ENCODE measurements around the gene ITGA2. TPM values are rescaled to one million over a fixed set of nuclear protein-coding genes. Genes with fewer than 3 reads are reported as not detected.

ITGA2 gene
- total RNA-seq, 1 experiment from 2014 or later, result 36.6 TPM

GRCh38 chr5:52995095-52995494 is 5.9 kb downstream of the ITGA2 start:
- Histone ChIP-seq H3K4me1 (ENCODE audit: control insufficient read depth in 1 of 2, insufficient read depth in 2 of 2, low read length in 2 of 2) (peaks cover 7 to 9% of the 10 kb centered on the region in 2 experiments), H3K79me2 (ENCODE audit: insufficient read depth, low read length) (peaks cover 75% of the 10 kb centered on the region), H3K4me2 (ENCODE audit: low read length) (no peak overlapping the region), H3K27me3 (ENCODE audit: insufficient read depth, low read length) (no peaks in the 10 kb centered on the region), H4K20me1 (ENCODE audit: insufficient read depth) (0 out of 2 replicates have a peak, but pooled peaks cover 4% of the 10 kb centered on the region), H3K36me3 (ENCODE audit: control insufficient read depth in 1 of 2, insufficient read depth in 2 of 2, low read length in 2 of 2) (peaks cover 0 to 8% of the 10 kb centered on the region in 2 experiments; a peak in 1 of 4 replicates), H3K27ac (ENCODE audit: low read depth, low read length) (no peak overlapping the region), H3K4me3 (replicated peaks in 1 of 2; ENCODE audit: low read depth in 1 of 2, low read length in 2 of 2) (no peak overlapping the region), H2AFZ (ENCODE audit: low read depth, low read length, poor library complexity, severe bottlenecking) (no peak overlapping the region), H3K9me2 (ENCODE audit: insufficient read depth) (no peaks in the 10 kb centered on the region), H3K9ac (ENCODE audit: low read length) (no peak overlapping the region), H3K9me3 (ENCODE audit: control insufficient read depth in 1 of 2, insufficient read depth in 1 of 2, low read depth in 1 of 2, low read length in 2 of 2) (no peaks in the 10 kb centered on the region)
- POLR2A ChIA-PET, result no interaction called here
- intact Hi-C loops (cut with micrococcal nuclease), result no loop called here
- RAD21 ChIA-PET (ENCODE audit: low non-redundant PET in 1 of 2, low total read pairs in 2 of 2, uncharacterized antibody in 2 of 2, unreplicated experiment in 2 of 2), result no interaction called here
- TF ChIP-seq SRF (IDR thresholded peaks at IDR 0.05; ENCODE audit: low read depth), result no peak
- TF ChIP-seq ELF1 (IDR thresholded peaks at IDR 0.05; ENCODE audit: borderline replicate concordance, low read depth), result no peak
- TF ChIP-seq SIN3A (IDR thresholded peaks at IDR 0.05; ENCODE audit: low read depth), result no peak
- TF ChIP-seq POLR2AphosphoS5 (IDR thresholded peaks at IDR 0.05; ENCODE audit: low read depth, low read length), result no peak
- TF ChIP-seq ZNF274 (IDR thresholded peaks at IDR 0.05; ENCODE audit: low read depth, low read length), result no peak
- no peak for TF ChIP-seq ZFX (IDR thresholded peaks at IDR 0.05)
- TF ChIP-seq CBX3 (IDR thresholded peaks at IDR 0.05; ENCODE audit: low read depth), result no peak
- no peak for TF ChIP-seq EGR1 (IDR thresholded peaks at IDR 0.05; ENCODE audit: low read depth)
- no peak for TF ChIP-seq RAD21 (IDR thresholded peaks at IDR 0.05; ENCODE audit: low read depth)
- TF ChIP-seq JUND (IDR thresholded peaks at IDR 0.05), result no peak
- no peak for TF ChIP-seq YY1 (IDR thresholded peaks at IDR 0.05; ENCODE audit: extremely low read depth, insufficient replicate concordance, low read depth, low read length)
- no peak for TF ChIP-seq REST (IDR thresholded peaks at IDR 0.05; ENCODE audit: low read depth)
- no peak for TF ChIP-seq CEBPB (IDR thresholded peaks at IDR 0.05; ENCODE audit: low read depth)
- no peak for TF ChIP-seq EZH2phosphoT487 (IDR thresholded peaks at IDR 0.05; ENCODE audit: borderline replicate concordance)
- TF ChIP-seq ATF3 (IDR thresholded peaks at IDR 0.05), result no peak
- ATAC-seq (no peak), DNase-seq (ENCODE audit: low read depth, low spot score) (no peak)
- CTCF ChIA-PET, result no interaction called here
- no TSS peak for BruUV-seq (replicated peaks)
